ENCODE results near the gene CDK5RAP1. TPM values are rescaled to one million over a fixed set of nuclear protein-coding genes. Genes with fewer than 3 reads are reported as not detected.
A peak's percentile ranks its signal among the peaks of the same experiment; 100 is the strongest.
"Not testable (repeated sequence)": the region's sequence is repeated elsewhere in the genome, so short reads cannot be mapped to it uniquely, and the experiment has no call there.

Gene CDK5RAP1
- total RNA-seq, 1 donor from 2014 or later, result 28.3 TPM

DNA sequence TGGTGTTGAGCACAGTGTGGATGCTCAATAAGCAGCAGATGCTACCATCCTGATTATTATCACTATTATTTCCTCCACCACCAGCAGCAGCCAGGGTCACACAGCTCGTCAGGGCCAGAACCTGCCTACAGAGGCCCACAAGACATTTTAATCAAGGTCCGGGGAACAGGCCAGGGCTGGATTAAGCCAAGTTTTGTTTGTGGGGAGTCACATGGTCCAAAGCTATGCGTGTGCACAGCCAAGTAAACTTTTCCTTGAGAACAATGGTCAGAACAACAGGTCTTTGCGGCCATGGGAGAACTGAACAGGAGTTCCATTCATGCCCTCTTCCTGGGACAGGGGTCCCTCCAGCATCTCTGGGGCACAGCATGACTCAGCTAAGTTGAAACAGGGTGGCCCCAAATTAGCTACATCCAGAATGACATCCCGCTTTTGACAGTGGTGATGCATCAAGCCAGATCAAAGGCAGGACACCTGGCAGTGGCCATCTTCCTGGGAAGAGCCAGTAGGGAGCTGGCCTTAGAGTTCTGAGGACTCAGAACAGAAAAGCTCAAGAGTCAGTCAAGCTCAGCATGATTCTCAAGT, 30.6 kb upstream of the CDK5RAP1 start:
- Mint-ChIP-seq H3K4me1 (ENCODE audit: low read depth) (peaks cover 20% of the 10 kb centered on the region), H3K4me3 (ENCODE audit: unreplicated experiment) (no peak overlapping the region), H3K27ac (ENCODE audit: unreplicated experiment) (peak overlapping the region; percentile 5), H3K27me3 (ENCODE audit: low read depth) (no peaks in the 10 kb centered on the region), H3K9me3 (ENCODE audit: low read depth) (no peaks in the 10 kb centered on the region), H3K36me3 (ENCODE audit: low read depth) (peaks cover 5% of the 10 kb centered on the region)
- TF ChIP-seq, protein P1, sequence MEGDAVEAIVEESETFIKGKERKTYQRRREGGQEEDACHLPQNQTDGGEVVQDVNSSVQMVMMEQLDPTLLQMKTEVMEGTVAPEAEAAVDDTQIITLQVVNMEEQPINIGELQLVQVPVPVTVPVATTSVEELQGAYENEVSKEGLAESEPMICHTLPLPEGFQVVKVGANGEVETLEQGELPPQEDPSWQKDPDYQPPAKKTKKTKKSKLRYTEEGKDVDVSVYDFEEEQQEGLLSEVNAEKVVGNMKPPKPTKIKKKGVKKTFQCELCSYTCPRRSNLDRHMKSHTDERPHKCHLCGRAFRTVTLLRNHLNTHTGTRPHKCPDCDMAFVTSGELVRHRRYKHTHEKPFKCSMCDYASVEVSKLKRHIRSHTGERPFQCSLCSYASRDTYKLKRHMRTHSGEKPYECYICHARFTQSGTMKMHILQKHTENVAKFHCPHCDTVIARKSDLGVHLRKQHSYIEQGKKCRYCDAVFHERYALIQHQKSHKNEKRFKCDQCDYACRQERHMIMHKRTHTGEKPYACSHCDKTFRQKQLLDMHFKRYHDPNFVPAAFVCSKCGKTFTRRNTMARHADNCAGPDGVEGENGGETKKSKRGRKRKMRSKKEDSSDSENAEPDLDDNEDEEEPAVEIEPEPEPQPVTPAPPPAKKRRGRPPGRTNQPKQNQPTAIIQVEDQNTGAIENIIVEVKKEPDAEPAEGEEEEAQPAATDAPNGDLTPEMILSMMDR (IDR thresholded peaks at IDR 0.05), result no peak
- DNase-seq (ENCODE audit: low spot score), result no peak

DNA sequence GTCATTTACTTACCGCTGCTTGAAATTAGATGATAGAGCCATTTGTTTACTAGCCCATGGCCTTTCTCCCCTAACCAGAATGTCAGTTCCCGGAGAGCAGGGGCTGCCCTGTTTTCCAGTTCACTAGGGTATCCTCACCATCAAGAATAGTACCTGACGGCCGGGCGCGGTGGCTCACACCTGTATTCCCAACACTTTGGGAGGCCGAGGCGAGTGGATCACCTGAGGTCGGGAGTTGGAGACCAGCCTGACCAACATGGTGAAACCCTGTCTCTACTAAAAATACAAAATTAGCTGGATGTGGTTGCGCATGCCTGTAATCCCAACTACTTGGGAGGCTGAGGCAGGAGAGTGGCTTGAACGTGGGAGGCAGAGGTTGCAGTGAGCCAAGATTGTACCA, 22.6 kb upstream of the CDK5RAP1 start:
- not testable (repeated sequence) for H3K4me3 Mint-ChIP-seq (ENCODE audit: unreplicated experiment); DNase-seq (ENCODE audit: low spot score); H3K36me3 Mint-ChIP-seq (ENCODE audit: low read depth); H3K27me3 Mint-ChIP-seq (ENCODE audit: low read depth); H3K9me3 Mint-ChIP-seq (ENCODE audit: low read depth)
- H3K4me1 Mint-ChIP-seq (ENCODE audit: low read depth), result peaks cover 26% of the 10 kb centered on the region
- H3K27ac Mint-ChIP-seq (ENCODE audit: unreplicated experiment), result peak overlapping the region; percentile 85

DNA sequence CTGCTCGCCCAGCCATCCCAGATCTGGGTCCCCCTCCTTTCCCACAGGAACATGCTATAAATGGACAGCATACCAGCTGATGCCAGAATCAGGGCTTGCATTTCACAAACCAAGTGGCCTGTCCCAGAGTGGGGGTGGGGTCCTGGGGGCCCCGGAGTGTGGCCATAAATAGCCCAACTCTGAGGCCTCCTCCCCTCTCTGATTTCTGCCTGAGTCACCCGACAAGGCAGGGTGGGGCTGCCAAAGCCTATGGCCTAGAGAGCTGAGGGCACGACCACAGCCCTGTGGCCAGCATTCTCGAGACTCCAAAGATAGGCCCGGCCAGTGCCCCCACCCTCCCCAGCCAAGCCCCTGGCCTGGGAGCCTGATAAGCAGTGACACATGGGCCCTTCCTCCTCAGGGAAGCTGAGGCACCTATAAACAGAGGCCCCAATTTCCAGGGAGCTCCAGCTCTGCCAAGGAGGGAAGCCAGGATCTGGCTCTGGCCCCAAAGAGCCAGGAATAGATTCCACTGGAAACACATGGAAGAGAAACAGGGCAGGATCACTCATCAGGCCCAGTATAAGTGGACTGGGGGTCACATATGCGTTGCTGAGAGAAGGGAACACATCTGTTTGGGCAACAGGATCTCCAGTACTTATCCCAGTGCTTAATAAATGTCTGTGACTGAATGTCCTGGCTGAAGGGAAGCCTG, 22.0 kb upstream of the CDK5RAP1 start:
- no peak for DNase-seq (ENCODE audit: low spot score)
- H3K27me3 Mint-ChIP-seq (ENCODE audit: low read depth), result no peaks in the 10 kb centered on the region
- no peak overlapping the region for H3K4me3 Mint-ChIP-seq (ENCODE audit: unreplicated experiment)
- H3K4me1 Mint-ChIP-seq (ENCODE audit: low read depth), result peaks cover 26% of the 10 kb centered on the region
- H3K27ac Mint-ChIP-seq (ENCODE audit: unreplicated experiment), result peak overlapping the region; percentile 85
- TF ChIP-seq, protein P1 (IDR thresholded peaks at IDR 0.05), result no peak
- H3K9me3 Mint-ChIP-seq (ENCODE audit: low read depth), result no peaks in the 10 kb centered on the region
- peaks cover 2% of the 10 kb centered on the region for H3K36me3 Mint-ChIP-seq (ENCODE audit: low read depth)

DNA sequence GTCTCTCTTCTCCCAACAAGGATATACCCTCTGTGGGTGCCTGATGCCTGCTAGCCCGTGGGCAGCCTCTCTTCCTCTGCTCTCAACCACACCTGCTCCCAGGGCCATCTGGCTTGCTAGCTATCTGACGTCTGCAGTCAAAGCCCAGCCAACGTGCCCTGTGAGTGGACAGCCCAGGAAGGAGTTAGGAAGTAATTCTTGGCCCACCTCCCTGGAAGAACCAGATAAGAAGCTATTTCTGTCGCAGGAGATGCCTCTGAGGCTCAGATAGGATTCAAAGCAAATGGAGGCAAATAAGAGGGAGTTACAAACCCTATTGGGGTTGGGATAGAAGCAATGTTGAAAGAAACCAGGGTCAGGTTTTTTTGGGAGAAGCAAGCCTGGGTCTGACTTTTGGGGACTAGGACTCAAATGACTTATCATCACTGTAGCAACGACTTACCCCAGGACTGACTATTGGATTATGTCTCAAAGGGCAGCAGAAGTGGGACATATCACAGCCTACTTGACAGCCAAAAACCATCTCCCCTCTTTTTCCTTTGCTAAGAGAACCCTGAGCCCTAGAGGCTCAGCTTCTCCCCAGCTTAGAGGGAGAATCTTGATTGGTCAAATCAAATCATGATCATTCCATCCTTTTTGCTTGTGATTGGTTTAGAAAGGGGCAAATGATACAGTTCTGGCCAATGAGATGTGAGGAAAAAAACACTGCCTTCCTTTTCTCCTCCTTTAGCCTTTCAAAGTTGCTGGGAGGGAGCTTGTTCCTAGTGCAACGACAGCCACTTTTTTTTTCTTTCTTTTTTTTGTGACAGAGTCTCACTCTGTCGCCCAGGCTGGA, 18.0 kb upstream of the CDK5RAP1 start:
- Mint-ChIP-seq H3K9me3 (ENCODE audit: low read depth) (no peaks in the 10 kb centered on the region), H3K4me3 (ENCODE audit: unreplicated experiment) (no peak overlapping the region), H3K36me3 (ENCODE audit: low read depth) (peaks cover 9% of the 10 kb centered on the region), H3K4me1 (ENCODE audit: low read depth) (peaks cover 24% of the 10 kb centered on the region), H3K27ac (ENCODE audit: unreplicated experiment) (peak overlapping the region; percentile 0), H3K27me3 (ENCODE audit: low read depth) (no peaks in the 10 kb centered on the region)
- TF ChIP-seq, protein P1 (IDR thresholded peaks at IDR 0.05), result no peak
- no peak for DNase-seq (ENCODE audit: low spot score)

DNA sequence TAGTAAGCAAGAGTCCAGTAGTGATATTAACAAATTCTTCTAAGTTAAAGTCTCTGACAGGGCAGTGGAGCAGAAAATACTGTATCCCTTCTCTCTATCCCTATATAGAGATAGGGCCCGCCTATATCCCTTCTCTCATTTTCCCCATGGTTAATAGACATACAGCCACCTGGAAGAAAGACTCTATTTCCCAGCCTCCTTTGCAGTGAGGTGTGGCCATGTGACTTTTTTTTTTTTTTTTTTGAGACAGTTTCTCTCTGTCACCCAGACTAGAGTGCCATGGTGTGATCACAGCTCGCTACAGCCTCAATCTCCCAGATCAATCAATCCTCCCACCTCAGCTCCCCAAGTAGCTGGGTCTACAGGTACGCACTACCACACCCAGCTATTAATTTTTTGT, 16.7 kb upstream of the CDK5RAP1 start:
- peaks cover 12% of the 10 kb centered on the region for H3K4me1 Mint-ChIP-seq (ENCODE audit: low read depth)
- H3K36me3 Mint-ChIP-seq (ENCODE audit: low read depth), result peaks cover 9% of the 10 kb centered on the region
- no peaks in the 10 kb centered on the region for H3K27me3 Mint-ChIP-seq (ENCODE audit: low read depth)
- DNase-seq (ENCODE audit: low spot score), result no peak
- H3K9me3 Mint-ChIP-seq (ENCODE audit: low read depth), result no peaks in the 10 kb centered on the region
- no peak overlapping the region for H3K27ac Mint-ChIP-seq (ENCODE audit: unreplicated experiment)
- H3K4me3 Mint-ChIP-seq (ENCODE audit: unreplicated experiment), result no peak overlapping the region
- TF ChIP-seq, protein P1 (IDR thresholded peaks at IDR 0.05), result no peak

All from chondrocyte (in vitro differentiated cells).